Fibroblast of lung (primary cell): ENCODE results near the gene CAMKK1.

Source experiments
- EZH2 ChIP-seq: IDR thresholded peaks from 2 replicates; pipeline ENCODE4 v1.5.1; 2012; ENCODE audit warnings: low read length, control low read depth, mild to moderate bottlenecking; ENCODE audit errors: missing control alignments
- TF ChIP-seq, protein P1 (sequence below), 2 donors: IDR thresholded peaks in 1 of 2; conservative IDR thresholded peaks in 1 of 2; 1 replicate in 1 of 2; 2 replicates in 1 of 2; pipeline ENCODE4 v1.5.1; 2011 to 2012; ENCODE audit warnings: low read length in 2 of 2, control low read depth in 1 of 2, inconsistent platforms in 1 of 2, low read depth in 1 of 2, mild to moderate bottlenecking in 1 of 2

DNA sequence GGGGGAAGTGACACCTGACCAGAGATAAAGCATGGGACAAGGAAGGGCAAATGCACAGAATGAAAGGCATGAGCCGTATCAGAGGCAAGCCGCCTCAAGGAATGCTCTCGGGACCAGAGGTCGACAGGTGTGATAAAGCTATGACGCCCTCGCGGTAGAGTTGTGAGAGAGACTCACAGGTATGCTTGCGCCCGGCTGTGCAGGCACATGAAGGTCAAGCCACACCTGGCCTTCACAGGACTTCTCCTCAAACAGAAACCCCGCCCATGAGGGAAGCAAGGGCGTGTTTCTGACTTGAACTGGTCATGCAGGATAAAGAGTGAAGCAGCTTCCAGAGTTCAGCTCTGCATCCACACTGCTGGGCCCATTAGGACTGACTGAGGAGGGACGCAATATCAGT is 54.6 kb downstream of the CAMKK1 start:
- TF ChIP-seq, protein P1, sequence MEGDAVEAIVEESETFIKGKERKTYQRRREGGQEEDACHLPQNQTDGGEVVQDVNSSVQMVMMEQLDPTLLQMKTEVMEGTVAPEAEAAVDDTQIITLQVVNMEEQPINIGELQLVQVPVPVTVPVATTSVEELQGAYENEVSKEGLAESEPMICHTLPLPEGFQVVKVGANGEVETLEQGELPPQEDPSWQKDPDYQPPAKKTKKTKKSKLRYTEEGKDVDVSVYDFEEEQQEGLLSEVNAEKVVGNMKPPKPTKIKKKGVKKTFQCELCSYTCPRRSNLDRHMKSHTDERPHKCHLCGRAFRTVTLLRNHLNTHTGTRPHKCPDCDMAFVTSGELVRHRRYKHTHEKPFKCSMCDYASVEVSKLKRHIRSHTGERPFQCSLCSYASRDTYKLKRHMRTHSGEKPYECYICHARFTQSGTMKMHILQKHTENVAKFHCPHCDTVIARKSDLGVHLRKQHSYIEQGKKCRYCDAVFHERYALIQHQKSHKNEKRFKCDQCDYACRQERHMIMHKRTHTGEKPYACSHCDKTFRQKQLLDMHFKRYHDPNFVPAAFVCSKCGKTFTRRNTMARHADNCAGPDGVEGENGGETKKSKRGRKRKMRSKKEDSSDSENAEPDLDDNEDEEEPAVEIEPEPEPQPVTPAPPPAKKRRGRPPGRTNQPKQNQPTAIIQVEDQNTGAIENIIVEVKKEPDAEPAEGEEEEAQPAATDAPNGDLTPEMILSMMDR (conservative IDR thresholded peaks at IDR 0.05 in 1 of 2, IDR thresholded peaks at IDR 0.05 in 1 of 2; ENCODE audit: low read depth in 1 of 2, low read length in 2 of 2), result no peak
- TF ChIP-seq EZH2, result no peak
